AG09309 (cell line): ENCODE measurements around the gene CRTAC1.
"Not testable (repeated sequence)": the region's sequence is repeated elsewhere in the genome, so short reads cannot be mapped to it uniquely, and the experiment has no call there.

Experiments used
- DNase-seq: peaks from one replicate; pipeline ENCODE4 v3.0.0-alpha.2; 2010; ENCODE audit warnings: low read depth
- H3K4me3 ChIP-seq: 2 replicates; pipeline ENCODE4 v1.5.1; 2011; ENCODE audit warnings: mild to moderate bottlenecking, low read depth, low read length, moderate library complexity; ENCODE audit not compliant: control insufficient read depth
- CTCF ChIP-seq: IDR thresholded peaks from 2 replicates; pipeline ENCODE4 v1.5.1; 2011; ENCODE audit warnings: mild to moderate bottlenecking, low read depth, low read length, inconsistent platforms; ENCODE audit not compliant: insufficient read depth, control insufficient read depth; ENCODE audit errors: missing control alignments

Gene CRTAC1

DNA sequence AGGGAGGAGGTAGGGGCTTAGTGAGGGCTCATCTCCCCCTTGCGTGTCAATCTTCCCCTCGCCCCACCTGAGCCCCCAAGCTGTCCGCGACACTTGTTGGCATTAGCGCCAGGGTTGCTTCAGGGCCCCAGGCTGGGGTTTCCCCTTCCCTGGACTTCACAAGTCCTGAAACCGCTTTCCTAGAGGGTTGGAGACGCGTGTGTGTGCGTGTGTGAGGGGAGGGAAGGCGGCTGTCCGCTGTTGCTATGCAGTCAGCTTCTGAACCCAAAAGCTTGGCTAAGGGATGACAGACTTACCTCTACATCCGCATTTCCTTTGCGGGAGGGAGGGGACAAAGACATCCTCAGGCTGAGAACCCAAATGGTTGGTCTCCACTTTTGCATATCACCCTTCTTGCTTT lies 180.0 kb downstream of the CRTAC1 start:
- DNase-seq: no peak
- no peak overlapping the region for H3K4me3 ChIP-seq
- no peak for TF ChIP-seq CTCF

DNA sequence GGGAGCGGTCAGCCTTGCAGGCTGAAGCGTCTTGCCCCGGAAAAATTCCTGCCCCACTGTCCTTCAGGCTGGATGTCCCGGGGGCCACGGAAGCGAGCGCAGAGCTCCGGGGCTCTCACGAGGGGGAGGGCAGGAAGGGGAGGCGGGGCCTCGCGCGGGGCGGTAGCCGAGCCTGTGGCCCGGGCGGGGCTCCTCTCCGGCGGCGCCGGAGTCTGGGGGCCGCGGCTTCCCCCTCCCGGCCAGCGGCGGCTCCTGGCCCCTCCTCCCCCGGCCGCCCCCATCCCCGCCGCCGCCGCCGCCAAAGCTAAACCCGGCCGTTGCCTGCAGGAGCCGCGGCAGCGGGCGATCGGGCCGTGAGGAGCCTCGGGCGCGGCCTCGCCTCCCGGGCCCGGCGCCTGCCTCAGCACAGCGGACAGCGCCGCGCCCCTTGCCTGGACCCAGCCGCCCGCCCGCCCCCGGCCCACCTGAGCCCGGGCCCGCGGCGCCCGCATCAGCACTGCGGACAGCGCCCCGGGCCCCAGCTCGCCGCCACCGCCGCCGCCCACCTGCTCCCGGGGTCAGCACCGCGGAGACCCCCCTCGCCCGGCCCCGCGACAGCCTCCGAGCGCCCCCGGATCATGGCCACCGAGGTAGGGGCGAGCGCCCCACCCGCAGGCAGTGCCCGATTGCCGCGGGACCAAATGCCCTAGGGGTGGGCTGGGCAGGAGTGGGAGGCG lies 180.6 kb downstream of the CRTAC1 start, which contains the start of gene GOLGA7B:
TSS of gene GOLGA7B (plus strand) at position 157 of the 716 bp plus-strand sequence. CDS start at position 618, 461 bp downstream.
- TF ChIP-seq CTCF: no peak
- no peak for DNase-seq
- H3K4me3 ChIP-seq: peak within 1 kb of the TSS; percentile 29

- peak overlapping the region; percentile 29 for H3K4me3 ChIP-seq
- DNase-seq: no peak
- TF ChIP-seq CTCF: no peak
Observed at GRCh38 chr10:97849103-97849686, 181.2 kb downstream of the CRTAC1 start.

GRCh38 chr10:97844678-97845077 lies 185.7 kb downstream of the CRTAC1 start:
- DNase-seq: no peak
- H3K4me3 ChIP-seq: no peak overlapping the region
- no peak for TF ChIP-seq CTCF

DNA sequence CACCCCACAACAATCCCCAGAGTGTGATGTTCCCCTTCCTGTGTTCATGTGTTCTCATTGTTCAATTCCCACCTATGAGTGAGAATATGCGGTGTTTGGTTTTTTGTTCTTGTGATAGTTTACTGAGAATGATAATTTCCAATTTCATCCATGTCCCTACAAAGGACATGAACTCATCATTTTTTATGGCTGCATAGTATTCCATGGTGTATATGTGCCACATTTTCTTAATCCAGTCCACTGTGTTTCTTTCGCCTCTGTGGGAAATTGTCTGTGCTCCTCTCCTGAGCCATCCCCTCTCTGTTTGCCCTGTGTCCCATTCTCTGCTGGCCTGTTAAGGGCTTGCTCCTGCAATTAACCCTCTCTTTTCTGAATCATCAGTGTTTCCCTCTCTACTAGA lies 186.4 kb downstream of the CRTAC1 start:
- not testable (repeated sequence) for H3K4me3 ChIP-seq, DNase-seq

GRCh38 chr10:97843281-97843671 lies 187.1 kb downstream of the CRTAC1 start:
- TF ChIP-seq CTCF: no peak
- H3K4me3 ChIP-seq: no peak overlapping the region
- DNase-seq: no peak

DNA sequence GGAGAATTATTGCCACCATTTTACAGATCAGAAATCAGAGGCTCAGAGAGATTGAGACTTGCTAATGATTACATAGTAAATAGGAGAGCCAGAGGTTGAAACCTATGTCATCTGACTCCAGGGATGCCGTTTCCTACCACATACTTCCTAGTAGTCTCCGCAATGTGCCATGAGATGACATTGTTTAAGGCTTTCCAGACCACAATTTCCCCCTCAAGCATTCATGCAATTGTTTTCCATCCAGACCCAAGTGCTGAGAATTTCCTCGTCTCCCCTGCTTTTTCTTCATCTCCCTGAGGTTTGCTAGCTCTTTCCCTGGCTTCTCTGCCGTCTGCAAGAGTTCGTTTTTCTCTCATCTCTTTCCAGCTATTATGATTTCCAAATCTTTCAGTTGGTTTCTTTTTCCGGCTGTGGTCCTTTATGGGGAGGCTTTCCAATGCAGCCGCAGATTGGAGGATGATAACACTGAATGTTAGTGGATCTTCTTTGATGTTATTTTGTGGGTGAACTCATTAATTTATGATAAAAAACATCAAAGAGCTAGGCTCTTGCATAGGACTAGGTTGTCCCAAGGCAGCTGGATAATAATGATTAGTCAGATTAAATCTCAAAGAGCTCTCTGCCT lies 187.7 kb downstream of the CRTAC1 start:
- H3K4me3 ChIP-seq: no peak overlapping the region
- DNase-seq: no peak
- no peak for TF ChIP-seq CTCF

DNA sequence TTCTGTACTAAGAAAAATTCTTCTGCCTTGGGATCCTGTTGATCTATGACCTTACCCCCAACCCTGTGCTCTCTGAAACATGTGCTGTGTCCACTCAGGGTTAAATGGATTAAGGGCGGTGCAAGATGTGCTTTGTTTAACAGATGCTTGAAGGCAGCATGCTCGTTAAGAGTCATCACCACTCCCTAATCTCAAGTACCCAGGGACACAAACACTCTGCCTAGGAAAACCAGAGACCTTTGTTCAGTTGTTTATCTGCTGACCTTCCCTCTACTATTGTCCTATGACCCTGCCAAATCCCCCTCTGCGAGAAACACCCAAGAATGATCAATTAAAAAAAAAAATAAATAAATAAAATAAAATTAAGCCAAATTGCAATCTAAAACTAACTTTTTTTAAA lies 188.3 kb downstream of the CRTAC1 start:
- not testable (repeated sequence) for H3K4me3 ChIP-seq, DNase-seq

GRCh38 chr10:97841166-97841565 lies 189.3 kb downstream of the CRTAC1 start:
- not testable (repeated sequence) for DNase-seq, H3K4me3 ChIP-seq
